Measurements from ENCODE around the gene OR5AU1.
"Not testable (repeated sequence)": the region's sequence is repeated elsewhere in the genome, so short reads cannot be mapped to it uniquely, and the experiment has no call there.

Gene OR5AU1

DNA sequence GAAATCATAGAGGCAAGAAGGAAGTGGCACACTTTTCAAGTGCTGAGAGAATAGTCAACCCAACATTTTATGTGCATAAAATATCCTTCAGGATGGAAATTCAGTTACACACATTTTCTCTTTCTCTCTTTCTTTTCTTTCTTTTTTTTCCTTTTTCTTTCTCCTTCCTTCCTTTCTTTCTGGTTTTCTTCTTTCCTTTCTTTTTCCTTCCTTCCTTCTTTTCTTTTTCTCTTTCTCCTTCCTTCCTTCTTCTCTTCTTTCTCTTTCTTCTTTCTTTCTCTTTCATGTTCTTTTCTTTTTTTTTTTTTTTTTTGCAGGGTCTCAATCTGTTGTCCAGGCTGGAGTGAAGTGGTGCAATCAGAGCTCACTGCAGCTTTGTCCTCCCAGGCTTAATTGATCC is 38.7 kb upstream of the OR5AU1 start:
- Histone ChIP-seq H3K36me3 (ENCODE audit: control insufficient read depth, insufficient read depth, low read length) (no peaks in the 10 kb centered on the region), H3K4me3 (ENCODE audit: low read depth, low read length) (no peak overlapping the region), H3K9ac (ENCODE audit: low read depth, low read length) (no peak overlapping the region), H3K27me3 (ENCODE audit: control insufficient read depth, insufficient read depth, low read length) (peaks cover 5% of the 10 kb centered on the region), H3K9me3 (ENCODE audit: control insufficient read depth, insufficient read depth, low read length) (no peaks in the 10 kb centered on the region), H3K4me1 (ENCODE audit: control insufficient read depth, insufficient read depth, low read length) (peaks cover 6% of the 10 kb centered on the region)

DNA sequence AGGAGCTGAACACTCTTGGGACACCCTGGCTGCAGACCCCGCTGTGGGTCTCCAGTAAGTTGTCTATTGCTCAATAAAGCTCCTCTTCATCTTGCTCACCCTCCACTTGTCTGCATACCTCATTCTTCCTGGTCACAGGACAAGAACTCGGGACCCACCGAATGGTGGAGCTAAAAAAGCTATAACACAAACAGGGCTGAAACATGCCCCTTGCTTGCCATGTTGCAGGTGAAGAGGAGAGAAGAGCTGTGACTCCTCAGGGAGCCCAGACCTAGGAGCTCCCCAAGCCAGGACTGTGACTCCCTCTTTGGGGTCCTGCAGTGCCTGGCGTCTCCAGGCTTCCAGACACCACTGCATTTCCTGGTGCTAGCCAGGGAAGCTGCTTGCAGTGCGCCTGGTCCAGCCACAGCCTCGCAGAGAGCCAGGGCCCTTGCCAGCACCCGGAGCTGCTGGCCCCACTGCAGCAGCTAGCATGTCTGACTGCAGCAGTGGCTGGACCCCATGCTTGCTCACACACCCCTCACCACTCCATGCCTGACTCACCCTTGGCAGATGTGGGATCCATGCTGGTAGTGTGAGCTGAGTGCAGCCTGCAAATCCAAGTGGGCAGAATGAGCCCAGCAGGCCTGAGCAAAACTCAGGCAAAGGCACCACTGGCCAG is 37.1 kb upstream of the OR5AU1 start:
- Histone ChIP-seq H3K9ac (ENCODE audit: low read depth, low read length) (no peak overlapping the region), H3K4me1 (ENCODE audit: control insufficient read depth, insufficient read depth, low read length) (peaks cover 6% of the 10 kb centered on the region), H3K27me3 (ENCODE audit: control insufficient read depth, insufficient read depth, low read length) (peaks cover 5% of the 10 kb centered on the region), H3K9me3 (ENCODE audit: control insufficient read depth, insufficient read depth, low read length) (no peaks in the 10 kb centered on the region), H3K4me3 (ENCODE audit: low read depth, low read length) (no peak overlapping the region), H3K36me3 (ENCODE audit: control insufficient read depth, insufficient read depth, low read length) (no peaks in the 10 kb centered on the region)

DNA sequence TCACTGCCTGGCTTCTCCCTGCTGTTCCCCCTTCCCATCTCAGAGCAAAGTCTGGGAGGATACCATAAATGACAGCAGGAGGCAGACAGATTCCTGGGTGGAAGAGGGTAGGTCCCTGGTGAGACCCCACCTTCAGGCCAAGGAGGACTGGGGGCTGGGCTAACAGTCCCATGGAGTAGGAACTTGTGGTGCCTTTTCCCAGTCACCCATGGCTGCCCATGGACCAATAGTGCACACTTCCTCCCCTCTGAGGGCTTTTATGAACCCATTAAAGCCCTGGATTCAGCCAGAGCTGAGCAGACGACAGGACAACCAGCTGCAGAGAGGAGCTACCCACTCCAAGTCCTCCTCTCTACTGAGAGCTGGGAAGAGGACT is 36.6 kb upstream of the OR5AU1 start:
- no peaks in the 10 kb centered on the region for H3K9me3 ChIP-seq (ENCODE audit: control insufficient read depth, insufficient read depth, low read length)
- no peaks in the 10 kb centered on the region for H3K36me3 ChIP-seq (ENCODE audit: control insufficient read depth, insufficient read depth, low read length)
- H3K9ac ChIP-seq (ENCODE audit: low read depth, low read length) = no peak overlapping the region
- H3K4me1 ChIP-seq (ENCODE audit: control insufficient read depth, insufficient read depth, low read length) = peaks cover 6% of the 10 kb centered on the region
- peaks cover 5% of the 10 kb centered on the region for H3K27me3 ChIP-seq (ENCODE audit: control insufficient read depth, insufficient read depth, low read length)
- H3K4me3 ChIP-seq (ENCODE audit: low read depth, low read length) = peak overlapping the region; percentile 45

DNA sequence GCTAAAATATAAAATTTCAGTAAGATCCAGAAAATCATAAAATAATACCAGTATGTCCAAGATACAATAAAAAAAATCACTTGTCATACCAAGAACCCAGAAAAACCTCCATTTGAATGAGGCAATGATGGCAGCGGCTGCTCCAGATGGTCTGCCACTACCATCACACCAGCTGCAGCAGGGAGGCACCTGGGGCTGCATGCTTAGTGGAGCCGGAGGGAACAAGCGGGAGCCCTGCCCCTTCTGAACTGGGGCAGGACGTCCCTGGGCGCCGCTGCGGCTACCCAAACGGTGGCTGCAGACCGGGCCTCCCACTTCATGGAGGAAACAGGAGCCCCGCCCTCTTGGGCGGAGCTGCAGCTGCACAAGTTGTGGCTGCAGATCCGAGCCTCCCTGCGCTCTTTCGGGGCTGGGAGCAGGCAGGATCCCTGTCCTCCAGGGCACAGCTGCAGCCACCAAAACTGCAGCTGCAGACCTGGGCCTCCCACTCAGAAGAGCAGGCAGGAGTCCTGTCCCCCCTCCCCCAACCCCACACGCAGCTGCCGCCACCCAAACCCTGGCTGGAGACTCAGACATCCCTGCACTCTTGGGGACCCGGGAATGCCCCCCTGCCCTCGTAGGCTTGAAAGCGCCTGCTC is 36.1 kb upstream of the OR5AU1 start:
- Histone ChIP-seq H3K9ac (ENCODE audit: low read depth, low read length) (no peak overlapping the region), H3K4me3 (ENCODE audit: low read depth, low read length) (peak overlapping the region; percentile 45)

DNA sequence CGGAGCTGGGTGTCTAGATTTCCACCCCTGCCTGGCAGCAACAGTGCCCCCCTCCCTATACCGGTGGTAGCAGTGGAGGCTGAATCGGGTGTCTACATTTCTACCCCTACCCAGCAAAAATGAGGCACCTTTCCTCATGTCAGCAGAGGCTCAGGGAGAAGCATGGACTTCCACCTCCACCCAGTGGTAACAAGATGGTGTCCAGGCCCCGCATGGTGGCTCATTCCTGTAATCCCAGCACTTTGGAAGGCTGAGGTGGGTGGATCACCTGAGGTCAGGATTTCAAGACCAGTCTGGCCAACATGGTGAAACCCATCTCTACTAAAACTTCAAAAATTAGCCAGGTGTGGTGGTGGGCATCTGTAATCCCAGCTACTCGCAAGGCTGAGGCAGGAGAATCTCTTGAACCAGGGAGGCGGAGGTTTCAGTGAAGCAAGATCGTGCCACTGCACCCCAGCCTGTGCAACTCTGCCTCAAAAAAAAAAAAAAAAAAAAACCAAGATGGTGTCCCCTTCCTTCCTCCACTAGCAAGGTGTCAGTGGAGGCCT is 35.5 kb upstream of the OR5AU1 start:
- no peak overlapping the region for H3K4me3 ChIP-seq (ENCODE audit: low read depth, low read length)
- no peak overlapping the region for H3K9ac ChIP-seq (ENCODE audit: low read depth, low read length)
- peaks cover 5% of the 10 kb centered on the region for H3K27me3 ChIP-seq (ENCODE audit: control insufficient read depth, insufficient read depth, low read length)
- H3K4me1 ChIP-seq (ENCODE audit: control insufficient read depth, insufficient read depth, low read length) = peaks cover 6% of the 10 kb centered on the region
- no peaks in the 10 kb centered on the region for H3K9me3 ChIP-seq (ENCODE audit: control insufficient read depth, insufficient read depth, low read length)
- no peaks in the 10 kb centered on the region for H3K36me3 ChIP-seq (ENCODE audit: control insufficient read depth, insufficient read depth, low read length)

More for the DNA sequence above, 36.1 kb upstream of the OR5AU1 start:
- Histone ChIP-seq H3K9me3 (ENCODE audit: control insufficient read depth, insufficient read depth, low read length) (no peaks in the 10 kb centered on the region), H3K4me1 (ENCODE audit: control insufficient read depth, insufficient read depth, low read length) (peaks cover 6% of the 10 kb centered on the region), H3K27me3 (ENCODE audit: control insufficient read depth, insufficient read depth, low read length) (peaks cover 5% of the 10 kb centered on the region), H3K36me3 (ENCODE audit: control insufficient read depth, insufficient read depth, low read length) (no peaks in the 10 kb centered on the region)

DNA sequence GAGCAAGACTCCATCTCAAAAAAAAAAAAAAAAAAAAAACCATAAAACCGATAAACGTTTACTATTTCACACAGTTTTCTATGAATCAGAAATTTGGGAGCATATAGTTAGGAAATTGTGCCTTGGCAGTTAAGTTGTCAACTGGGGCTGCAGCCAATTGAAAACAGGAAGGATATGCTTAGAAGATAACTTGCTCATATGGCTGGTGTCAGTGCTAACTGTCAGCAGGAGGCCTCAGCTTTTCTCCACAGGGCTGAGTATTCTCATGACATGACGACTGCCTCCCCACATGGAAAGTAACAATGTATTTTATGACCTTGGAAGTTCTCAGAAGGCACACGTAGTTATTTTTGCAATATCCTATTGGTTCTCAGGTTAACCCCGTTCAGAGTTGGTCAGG is 29.6 kb upstream of the OR5AU1 start:
- H3K36me3 ChIP-seq (ENCODE audit: control insufficient read depth, insufficient read depth, low read length) = no peaks in the 10 kb centered on the region
- H3K4me1 ChIP-seq (ENCODE audit: control insufficient read depth, insufficient read depth, low read length) = no peaks in the 10 kb centered on the region
- H3K27me3 ChIP-seq (ENCODE audit: control insufficient read depth, insufficient read depth, low read length) = no peaks in the 10 kb centered on the region
- H3K9me3 ChIP-seq (ENCODE audit: control insufficient read depth, insufficient read depth, low read length) = no peaks in the 10 kb centered on the region
- no peak overlapping the region for H3K9ac ChIP-seq (ENCODE audit: low read depth, low read length)
- H3K4me3 ChIP-seq (ENCODE audit: low read depth, low read length) = no peak overlapping the region

DNA sequence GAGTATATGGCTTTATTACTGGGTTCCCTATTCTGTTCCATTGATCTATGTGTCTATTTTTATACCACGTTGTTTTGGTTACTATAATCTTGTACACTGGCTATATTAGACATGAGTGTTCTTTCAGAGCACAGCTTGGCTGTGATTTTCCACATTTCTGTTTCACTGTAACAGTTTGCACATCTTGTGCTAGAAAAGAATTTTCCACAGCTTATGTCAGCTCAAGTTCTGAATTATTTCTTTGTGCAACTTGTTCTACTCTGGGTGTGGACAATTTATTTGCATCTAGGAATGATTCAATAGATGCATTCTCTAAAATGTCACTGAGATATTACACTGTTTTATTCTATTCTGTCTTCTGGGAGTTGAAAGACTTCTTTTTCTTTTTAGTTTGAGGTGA is 28.4 kb upstream of the OR5AU1 start:
- H3K9me3 ChIP-seq (ENCODE audit: control insufficient read depth, insufficient read depth, low read length) = no peaks in the 10 kb centered on the region
- no peaks in the 10 kb centered on the region for H3K36me3 ChIP-seq (ENCODE audit: control insufficient read depth, insufficient read depth, low read length)
- no peak overlapping the region for H3K4me3 ChIP-seq (ENCODE audit: low read depth, low read length)
- no peak overlapping the region for H3K9ac ChIP-seq (ENCODE audit: low read depth, low read length)
- H3K27me3 ChIP-seq (ENCODE audit: control insufficient read depth, insufficient read depth, low read length) = no peaks in the 10 kb centered on the region
- no peaks in the 10 kb centered on the region for H3K4me1 ChIP-seq (ENCODE audit: control insufficient read depth, insufficient read depth, low read length)

DNA sequence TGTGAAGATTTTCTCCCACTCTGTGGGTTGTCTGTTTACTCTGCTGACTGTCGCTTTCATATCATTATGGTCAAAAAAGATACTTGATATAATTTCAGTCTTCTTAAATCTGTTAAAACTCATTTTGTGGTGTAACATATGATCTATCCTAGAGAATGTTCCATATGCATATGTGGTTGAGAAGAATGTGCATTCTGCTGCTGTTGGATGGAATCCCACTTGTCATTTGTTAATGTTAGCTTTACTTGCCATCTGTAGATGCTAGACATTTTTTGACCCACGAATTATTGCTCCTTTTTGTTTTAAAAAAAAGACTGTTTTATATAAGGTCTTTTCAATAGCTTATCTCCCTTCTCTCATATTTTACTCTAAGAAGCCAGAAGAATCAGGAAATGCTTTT is 26.3 kb upstream of the OR5AU1 start:
- H3K27me3 ChIP-seq (ENCODE audit: control insufficient read depth, insufficient read depth, low read length) = no peaks in the 10 kb centered on the region
- H3K4me3 ChIP-seq (ENCODE audit: low read depth, low read length) = no peak overlapping the region
- no peak overlapping the region for H3K9ac ChIP-seq (ENCODE audit: low read depth, low read length)
- no peaks in the 10 kb centered on the region for H3K36me3 ChIP-seq (ENCODE audit: control insufficient read depth, insufficient read depth, low read length)
- no peaks in the 10 kb centered on the region for H3K4me1 ChIP-seq (ENCODE audit: control insufficient read depth, insufficient read depth, low read length)
- no peaks in the 10 kb centered on the region for H3K9me3 ChIP-seq (ENCODE audit: control insufficient read depth, insufficient read depth, low read length)

DNA sequence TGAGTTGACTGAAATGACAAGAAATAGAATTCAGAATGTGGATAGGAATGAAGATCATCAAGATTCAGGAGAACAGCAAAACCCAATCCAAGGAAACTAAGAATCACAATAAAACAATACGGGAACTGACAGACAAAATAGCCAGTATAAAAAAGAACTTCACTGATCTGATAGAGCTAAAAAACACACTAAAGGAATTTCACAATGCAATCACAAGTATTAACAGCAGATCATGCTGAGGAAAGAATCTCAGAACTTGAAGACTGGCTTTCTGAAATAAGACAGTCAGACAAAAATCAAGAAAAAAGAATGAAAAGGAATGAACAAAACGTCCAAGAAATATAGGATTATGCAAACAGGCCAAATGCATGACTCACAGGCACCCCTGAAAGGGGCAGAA is 15.3 kb upstream of the OR5AU1 start:
- Histone ChIP-seq H3K27me3 (ENCODE audit: control insufficient read depth, insufficient read depth, low read length) (no peaks in the 10 kb centered on the region), H3K4me1 (ENCODE audit: control insufficient read depth, insufficient read depth, low read length) (no peaks in the 10 kb centered on the region), H3K9me3 (ENCODE audit: control insufficient read depth, insufficient read depth, low read length) (no peaks in the 10 kb centered on the region), H3K36me3 (ENCODE audit: control insufficient read depth, insufficient read depth, low read length) (no peaks in the 10 kb centered on the region), H3K4me3 (ENCODE audit: low read depth, low read length) (no peak overlapping the region), H3K9ac (ENCODE audit: low read depth, low read length) (no peak overlapping the region)

DNA sequence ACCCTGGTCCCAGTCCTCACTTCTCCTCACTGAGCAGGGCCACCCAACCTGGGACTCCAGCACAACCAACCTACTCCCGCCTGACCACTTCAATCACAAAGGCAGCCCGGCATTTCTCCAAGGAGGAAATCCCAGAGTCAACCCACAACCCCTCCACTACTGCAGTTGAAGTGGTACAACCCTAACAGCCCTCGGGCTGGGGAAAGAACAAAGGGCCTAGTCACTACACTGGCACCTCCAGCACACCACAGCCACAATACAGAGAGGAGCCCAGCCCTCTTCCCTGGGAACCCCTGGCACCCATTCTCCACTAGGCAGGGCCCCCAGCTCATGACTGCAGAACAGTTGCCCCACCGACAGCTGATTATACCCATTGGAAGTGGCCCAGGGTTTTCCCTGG is 13.7 kb upstream of the OR5AU1 start:
- no peaks in the 10 kb centered on the region for H3K4me1 ChIP-seq (ENCODE audit: control insufficient read depth, insufficient read depth, low read length)
- no peaks in the 10 kb centered on the region for H3K36me3 ChIP-seq (ENCODE audit: control insufficient read depth, insufficient read depth, low read length)
- H3K4me3 ChIP-seq (ENCODE audit: low read depth, low read length) = no peak overlapping the region
- no peaks in the 10 kb centered on the region for H3K9me3 ChIP-seq (ENCODE audit: control insufficient read depth, insufficient read depth, low read length)
- no peaks in the 10 kb centered on the region for H3K27me3 ChIP-seq (ENCODE audit: control insufficient read depth, insufficient read depth, low read length)
- no peak overlapping the region for H3K9ac ChIP-seq (ENCODE audit: low read depth, low read length)

DNA sequence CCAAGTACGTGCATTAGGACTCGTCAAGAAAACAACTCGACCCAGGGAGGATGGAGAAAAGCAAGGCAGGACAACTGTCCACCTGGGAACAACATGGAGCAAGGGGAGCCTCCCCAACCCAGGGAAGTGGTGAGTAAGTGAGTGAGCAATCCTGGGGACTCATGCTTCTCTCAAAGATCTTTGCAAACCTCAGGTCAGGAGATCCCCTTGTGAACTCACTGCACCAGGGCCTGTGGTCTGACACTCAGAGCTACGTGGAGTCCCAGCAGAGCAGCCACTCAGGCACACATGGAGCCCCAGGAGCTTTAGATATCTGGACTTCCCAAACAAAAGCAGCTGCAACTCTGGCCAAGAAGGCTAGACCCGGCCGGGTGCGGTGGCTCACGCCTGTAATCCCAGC is 12.2 kb upstream of the OR5AU1 start:
- no peak overlapping the region for H3K9ac ChIP-seq (ENCODE audit: low read depth, low read length)
- peaks cover 3% of the 10 kb centered on the region for H3K27me3 ChIP-seq (ENCODE audit: control insufficient read depth, insufficient read depth, low read length)
- H3K4me1 ChIP-seq (ENCODE audit: control insufficient read depth, insufficient read depth, low read length) = no peaks in the 10 kb centered on the region

DNA sequence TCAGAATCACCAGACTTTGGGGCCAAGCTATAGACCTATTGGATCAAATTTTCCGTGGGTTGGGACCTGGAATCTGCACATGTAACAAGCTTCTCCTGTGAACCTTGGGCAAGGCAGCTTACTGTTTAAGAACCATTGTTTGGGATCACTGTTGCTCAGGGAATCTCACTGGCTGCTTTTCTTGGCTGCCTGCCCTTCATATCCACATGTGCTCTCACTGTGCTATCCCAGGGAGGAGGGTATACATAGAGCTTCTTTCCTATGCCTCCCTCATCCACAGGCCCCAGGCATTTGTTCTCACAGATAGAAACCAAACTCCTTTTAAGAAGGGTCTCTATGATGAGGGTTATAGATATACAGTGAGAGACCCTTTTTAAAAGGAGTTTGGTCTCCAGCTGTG is 9.8 kb upstream of the OR5AU1 start:
- H3K36me3 ChIP-seq (ENCODE audit: control insufficient read depth, insufficient read depth, low read length); H3K9me3 ChIP-seq (ENCODE audit: control insufficient read depth, insufficient read depth, low read length); H3K27me3 ChIP-seq (ENCODE audit: control insufficient read depth, insufficient read depth, low read length); H3K4me1 ChIP-seq (ENCODE audit: control insufficient read depth, insufficient read depth, low read length); H3K4me3 ChIP-seq (ENCODE audit: low read depth, low read length); H3K9ac ChIP-seq (ENCODE audit: low read depth, low read length): not testable (repeated sequence)

More for the DNA sequence above, 12.2 kb upstream of the OR5AU1 start:
- no peak overlapping the region for H3K4me3 ChIP-seq (ENCODE audit: low read depth, low read length)
- no peaks in the 10 kb centered on the region for H3K9me3 ChIP-seq (ENCODE audit: control insufficient read depth, insufficient read depth, low read length)
- no peaks in the 10 kb centered on the region for H3K36me3 ChIP-seq (ENCODE audit: control insufficient read depth, insufficient read depth, low read length)
